HepG2 (cell line): Measurements from ENCODE around the gene DENND5A. TPM values are rescaled to one million over a fixed set of nuclear protein-coding genes. Genes with fewer than 3 reads are reported as not detected.
A peak's percentile ranks its signal among the peaks of the same experiment; 100 is the strongest.

Experiments
- ATAC-seq: fragments of 200-7000 bp; cut with Tn5 transposase; 3 replicates; pipeline ENCODE4 v1.9.1; 2020; ENCODE audit warnings: mild to moderate bottlenecking, moderate library complexity
- BruUV-seq: library from RNA; stranded (reverse); fragments of 400-500 nt; replicated peaks from 2 replicates; lab custom pipeline; 2021; lab: Mats Ljungman, UMichigan
- CTCF ChIA-PET: fragments of 300-600 bp; formaldehyde crosslinking; extraction: SDS; loops from one replicate; lab custom pipeline; 2021; ENCODE audit warnings: low total read pairs, inconsistent platforms, low intra/inter-chr PET ratio; lab: Yijun Ruan, JAX
- POLR2A ChIA-PET: fragments of 350-600 bp; sonication (Branson Sonifier 250); formaldehyde crosslinking; loops from one replicate; lab custom pipeline; 2020; ENCODE audit warnings: antibody characterized with exemption, inconsistent platforms; lab: Yijun Ruan, JAX
- DNase-seq: peaks from one replicate; pipeline ENCODE4 v3.0.0-alpha.2; 2015; ENCODE audit warnings: low spot score
- FAIRE-seq: peaks from 3 replicates; lab custom pipeline; 2011; peaks lifted over from hg19 to GRCh38; lab: Jason Lieb, UNC
- H2AFZ ChIP-seq: one replicate; pipeline ENCODE4 v1.6.1; 2011; ENCODE audit warnings: low read length, inconsistent platforms
- H3K27ac ChIP-seq: fragments of 300-600 bp; 3 replicates; pipeline ENCODE4 v1.8.0; 2011; ENCODE audit warnings: mixed run types, mild to moderate bottlenecking, mixed read lengths, low read length, inconsistent platforms; ENCODE audit not compliant: insufficient read depth; ENCODE audit errors: extremely low read length
- H3K27me3 ChIP-seq, 2 experiments: fragments of 200-600 bp in 1 of 2; 2 replicates in 1 of 2; 3 replicates in 1 of 2; pipeline versions ENCODE4 v1.6.0 to v1.8.0; 2011; ENCODE audit warnings: low read length in 2 of 2, mild to moderate bottlenecking in 2 of 2, moderate library complexity in 2 of 2, inconsistent platforms in 1 of 2; ENCODE audit not compliant: insufficient read depth in 2 of 2, control insufficient read depth in 1 of 2
- H3K36me3 ChIP-seq, 2 experiments: fragments of 200-600 bp in 1 of 2; replicated peaks in 1 of 2; 2 replicates in 1 of 2; 3 replicates in 1 of 2; pipeline versions ENCODE4 v1.5.1 to v1.8.0; 2011; ENCODE audit warnings: low read length in 2 of 2, inconsistent platforms in 1 of 2; ENCODE audit not compliant: insufficient read depth in 2 of 2, control insufficient read depth in 1 of 2
- H3K4me1 ChIP-seq: 2 replicates; pipeline ENCODE4 v1.5.1; 2012; ENCODE audit warnings: low read length, inconsistent platforms; ENCODE audit not compliant: insufficient read depth
- H3K4me2 ChIP-seq: 2 replicates; pipeline ENCODE4 v1.6.0; 2011; ENCODE audit warnings: low read depth, low read length, inconsistent platforms
- H3K4me3 ChIP-seq, 3 experiments: fragments of 200-600 bp in 1 of 3; sonication (generic), shearing (Covaris generic) in 1 of 3; replicated peaks in 1 of 3; 2 replicates each; pipeline ENCODE4 v1.5.1; 2011 to 2016; ENCODE audit warnings: low read length in 3 of 3, inconsistent platforms in 2 of 3, low read depth in 2 of 3, mild to moderate bottlenecking in 2 of 3, control low read depth in 1 of 3, mixed read lengths in 1 of 3; ENCODE audit not compliant: insufficient read depth in 1 of 3
- H3K79me2 ChIP-seq: one replicate; pipeline ENCODE4 v1.6.1; 2011; ENCODE audit warnings: low read length, inconsistent platforms; ENCODE audit not compliant: insufficient read depth
- H3K9ac ChIP-seq: 2 replicates; pipeline ENCODE4 v1.6.0; 2011; ENCODE audit warnings: mild to moderate bottlenecking, low read depth, low read length, inconsistent platforms; ENCODE audit not compliant: insufficient read depth
- H3K9me3 ChIP-seq: 2 replicates; pipeline ENCODE4 v1.5.1; 2012; ENCODE audit warnings: mild to moderate bottlenecking, low read length
- H4K20me1 ChIP-seq: 2 replicates; pipeline ENCODE4 v1.6.0; 2011; ENCODE audit warnings: inconsistent platforms, mild to moderate bottlenecking, low read length, moderate library complexity; ENCODE audit not compliant: insufficient read depth
- ATF7 ChIP-seq, 2 experiments: fragments of 450-650 bp in 1 of 2; sonication (generic) in 1 of 2; formaldehyde crosslinking in 1 of 2; IDR thresholded peaks; 2 replicates each; pipeline versions ENCODE4 v1.4.0 to v1.6.1; 2016 to 2020; ENCODE audit warnings: antibody characterized with exemption in 1 of 2, mild to moderate bottlenecking in 1 of 2, missing genetic modification reagents in 1 of 2
- CCAR2 ChIP-seq: fragments of 200-400 bp; formaldehyde crosslinking; optimal IDR thresholded peaks from 2 replicates; pipeline ENCODE3; 2018; ENCODE audit warnings: low read depth, mild to moderate bottlenecking, low read length, moderate library complexity
- HNRNPH1 ChIP-seq: fragments of 200-400 bp; formaldehyde crosslinking; optimal IDR thresholded peaks from 2 replicates; pipeline ENCODE3; 2017; ENCODE audit warnings: mild to moderate bottlenecking, low read depth, low read length
- HNRNPLL ChIP-seq: fragments of 200-400 bp; formaldehyde crosslinking; IDR thresholded peaks from 2 replicates; pipeline ENCODE4 v1.6.1; 2017; ENCODE audit warnings: mild to moderate bottlenecking, low read depth, low read length; ENCODE audit not compliant: poor library complexity, severe bottlenecking
- KAT2B ChIP-seq: fragments of 150-350 bp; IDR thresholded peaks from 2 replicates; pipeline ENCODE4 v1.6.1; 2014; ENCODE audit warnings: low read depth, low read length, borderline replicate concordance
- MBNL3 ChIP-seq: fragments of 250-450 bp; sonication (Bioruptor Pico); conservative IDR thresholded peaks from 2 replicates; pipeline ENCODE4 v1.8.0; 2022; ENCODE audit warnings: mild to moderate bottlenecking, inconsistent platforms
- NFKB2 ChIP-seq: sonication (generic); formaldehyde crosslinking; IDR thresholded peaks from 2 replicates; pipeline ENCODE4 v1.4.0; 2020; ENCODE audit warnings: missing genetic modification reagents, borderline replicate concordance
- TARDBP ChIP-seq: sonication (generic); formaldehyde crosslinking; IDR thresholded peaks from 2 replicates; pipeline ENCODE4 v1.8.0; 2022; ENCODE audit warnings: mild to moderate bottlenecking, missing genetic modification reagents
- ZFX ChIP-seq: sonication (generic); formaldehyde crosslinking; IDR thresholded peaks from 2 replicates; pipeline ENCODE4 v1.4.0; 2020; ENCODE audit warnings: mild to moderate bottlenecking, low read depth, missing genetic modification reagents, moderate library complexity
- ZNF674 ChIP-seq: sonication (generic); formaldehyde crosslinking; IDR thresholded peaks from 2 replicates; pipeline ENCODE4 v1.5.0; 2020; ENCODE audit warnings: low read depth, mild to moderate bottlenecking, missing genetic modification reagents
- ZNF816 ChIP-seq: sonication (generic); formaldehyde crosslinking; IDR thresholded peaks from 2 replicates; pipeline ENCODE4 v1.8.0; 2022; ENCODE audit warnings: missing genetic modification reagents, mild to moderate bottlenecking, borderline replicate concordance
- ZZZ3 ChIP-seq: sonication (generic); formaldehyde crosslinking; IDR thresholded peaks from 2 replicates; pipeline ENCODE4 v1.4.0; 2020; ENCODE audit warnings: missing genetic modification reagents, mild to moderate bottlenecking, borderline replicate concordance
- WGBS: methylation state at CpG from one replicate; pipeline ENCODE4 v1.1.6; 2017; ENCODE audit warnings: low lambda C conversion rate; 5-methylcytosine and 5-hydroxymethylcytosine counted together
- in situ Hi-C: cut with HindIII; loops from 2 replicates; pipeline ENCODE4 v1.10.0; 2017; ENCODE audit warnings: low pct_unique_long_range_greater_than_20kb; ENCODE audit not compliant: extremely low pct_ligation_motif_present
- intact Hi-C: fragments of 100-400 bp; cut with micrococcal nuclease; formaldehyde crosslinking; loops from one replicate; pipeline ENCODE4 v1.10.0; 2022; ENCODE audit not compliant: unreplicated experiment
- polyA plus RNA-seq, 8 experiments: library from polyadenylated mRNA; depleted of rRNA in 3 of 8; stranded (reverse) in 7 of 8; unstranded in 1 of 8; fragments of >200 nt; fragmentation: Illumina TruSeq in 4 of 8; extraction: Trizol in 4 of 8; gene quantifications; 2 replicates each; pipeline versions ENCODE4 v1.2.1 to v1.2.3, GENCODE V29; 2011 to 2016; ENCODE audit warnings: low read depth in 4 of 8, missing spikeins in 1 of 8, mixed read lengths in 1 of 8; ENCODE audit not compliant: insufficient read depth in 1 of 8
- total RNA-seq, 5 experiments: library from RNA; depleted of rRNA; stranded (reverse); fragments of >200 nt; fragmentation: Illumina TruSeq; extraction: Trizol; gene quantifications; 2 replicates each; pipeline ENCODE4 v1.2.3, GENCODE V29; 2016; ENCODE audit warnings: low read depth in 1 of 5
- TF ChIP-seq, protein P1 (sequence below): sonication (generic); formaldehyde crosslinking; IDR thresholded peaks from 2 replicates; pipeline ENCODE4 v1.5.0; 2020; ENCODE audit warnings: mild to moderate bottlenecking, missing genetic modification reagents

The DENND5A gene
- total and polyA plus RNA-seq, 2 of the 13 experiments (the other 11 are each of a cell fraction or from before 2014, with no cell fraction given): 63.3 to 145 TPM

GRCh38 chr11:9095421-9095820 lies 169.7 kb downstream of the DENND5A start (continued):
- TF ChIP-seq NFKB2: 0 out of 2 replicates have a peak, but pooled peaks have one; percentile 14
- TF ChIP-seq, all 625 proteins: peak for 8

DNA sequence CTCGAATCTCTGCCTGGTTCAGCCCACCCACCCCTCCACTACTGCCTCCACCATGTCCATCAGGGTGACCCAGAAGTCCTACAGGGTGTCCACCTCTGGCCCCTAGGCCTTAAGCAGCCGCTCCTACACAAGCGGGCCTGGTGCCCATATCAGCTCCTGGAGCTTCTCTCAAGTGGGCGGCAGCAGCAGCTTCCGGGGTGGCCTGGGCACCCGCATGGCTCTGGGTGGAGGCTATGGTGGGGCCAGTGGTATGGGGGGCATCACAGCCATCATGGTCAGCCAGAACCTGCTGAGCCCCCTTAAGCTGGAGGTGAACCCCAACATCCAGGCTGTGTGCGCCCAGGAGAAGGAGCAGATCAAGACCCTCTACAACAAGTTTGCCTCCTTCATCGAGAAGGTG lies 170.7 kb downstream of the DENND5A start:
- Histone ChIP-seq H3K4me3 (no peak overlapping the region), H2AFZ (no peak overlapping the region), H4K20me1 (no peaks in the 10 kb centered on the region), H3K27ac (no peak overlapping the region), H3K4me2 (no peak overlapping the region), H3K27me3 (peaks cover 1 to 56% of the 10 kb centered on the region in 2 experiments), H3K79me2 (no peaks in the 10 kb centered on the region), H3K4me1 (peaks cover 4% of the 10 kb centered on the region), H3K9me3 (no peaks in the 10 kb centered on the region), H3K9ac (no peak overlapping the region), H3K36me3 (no peaks in the 10 kb centered on the region)
- ChIA-PET CTCF (no interaction called here), POLR2A (no interaction called here)
- TF ChIP-seq ZFX (CRISPR knock-in tag) (no peak), ZNF816 (CRISPR knock-in tag) (no peak), ZZZ3 (CRISPR knock-in tag) (no peak), MBNL3 (CRISPR knock-in tag) (no peak), HNRNPH1 (no peak), HNRNPLL (no peak), CCAR2 (no peak), ZNF674 (CRISPR knock-in tag) (no peak), ATF7 (IDR thresholded peaks at IDR 0.05) (no peak), ATF7 (CRISPR knock-in tag; IDR thresholded peaks at IDR 0.05) (no peak), TARDBP (CRISPR knock-in tag) (no peak), KAT2B (no peak)
- TF ChIP-seq, protein P1, sequence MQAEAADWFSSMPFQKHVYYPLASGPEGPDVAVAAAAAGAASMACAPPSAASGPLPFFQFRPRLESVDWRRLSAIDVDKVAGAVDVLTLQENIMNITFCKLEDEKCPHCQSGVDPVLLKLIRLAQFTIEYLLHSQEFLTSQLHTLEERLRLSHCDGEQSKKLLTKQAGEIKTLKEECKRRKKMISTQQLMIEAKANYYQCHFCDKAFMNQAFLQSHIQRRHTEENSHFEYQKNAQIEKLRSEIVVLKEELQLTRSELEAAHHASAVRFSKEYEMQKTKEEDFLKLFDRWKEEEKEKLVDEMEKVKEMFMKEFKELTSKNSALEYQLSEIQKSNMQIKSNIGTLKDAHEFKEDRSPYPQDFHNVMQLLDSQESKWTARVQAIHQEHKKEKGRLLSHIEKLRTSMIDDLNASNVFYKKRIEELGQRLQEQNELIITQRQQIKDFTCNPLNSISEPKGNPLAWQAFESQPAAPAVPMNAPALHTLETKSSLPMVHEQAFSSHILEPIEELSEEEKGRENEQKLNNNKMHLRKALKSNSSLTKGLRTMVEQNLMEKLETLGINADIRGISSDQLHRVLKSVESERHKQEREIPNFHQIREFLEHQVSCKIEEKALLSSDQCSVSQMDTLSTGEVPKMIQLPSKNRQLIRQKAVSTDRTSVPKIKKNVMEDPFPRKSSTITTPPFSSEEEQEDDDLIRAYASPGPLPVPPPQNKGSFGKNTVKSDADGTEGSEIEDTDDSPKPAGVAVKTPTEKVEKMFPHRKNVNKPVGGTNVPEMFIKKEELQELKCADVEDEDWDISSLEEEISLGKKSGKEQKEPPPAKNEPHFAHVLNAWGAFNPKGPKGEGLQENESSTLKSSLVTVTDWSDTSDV (CRISPR knock-in tag): no peak
- in situ Hi-C loops (no loop called here), intact Hi-C loops (loop anchor here (10.0 kb wide), 1 partner anchor 80 kb away; no protein-coding TSS in a partner anchor)
- no peak for FAIRE-seq
- BruUV-seq: no TSS peak
- no peak for ATAC-seq
- no peak for DNase-seq
- 27% methylated on average over 5 of the region's 8 CpGs for WGBS
